HepG2 (cell line): Measurements from ENCODE around the gene MED28. TPM values are rescaled to one million over a fixed set of nuclear protein-coding genes. Genes with fewer than 3 reads are reported as not detected.

Experiments
- ATAC-seq: fragments of 200-7000 bp; cut with Tn5 transposase; 3 replicates; pipeline ENCODE4 v1.9.1; 2020; ENCODE audit warnings: mild to moderate bottlenecking, moderate library complexity
- BruUV-seq: library from RNA; stranded (reverse); fragments of 400-500 nt; replicated peaks from 2 replicates; lab custom pipeline; 2021; lab: Mats Ljungman, UMichigan
- CTCF ChIA-PET: fragments of 300-600 bp; formaldehyde crosslinking; extraction: SDS; loops from one replicate; lab custom pipeline; 2021; ENCODE audit warnings: low total read pairs, inconsistent platforms, low intra/inter-chr PET ratio; lab: Yijun Ruan, JAX
- POLR2A ChIA-PET: fragments of 350-600 bp; sonication (Branson Sonifier 250); formaldehyde crosslinking; loops from one replicate; lab custom pipeline; 2020; ENCODE audit warnings: antibody characterized with exemption, inconsistent platforms; lab: Yijun Ruan, JAX
- DNase-seq: peaks from one replicate; pipeline ENCODE4 v3.0.0-alpha.2; 2015; ENCODE audit warnings: low spot score
- FAIRE-seq: peaks from 3 replicates; lab custom pipeline; 2011; peaks lifted over from hg19 to GRCh38; lab: Jason Lieb, UNC
- H2AFZ ChIP-seq: one replicate; pipeline ENCODE4 v1.6.1; 2011; ENCODE audit warnings: low read length, inconsistent platforms
- H3K27ac ChIP-seq: fragments of 300-600 bp; 3 replicates; pipeline ENCODE4 v1.8.0; 2011; ENCODE audit warnings: mixed run types, mild to moderate bottlenecking, mixed read lengths, low read length, inconsistent platforms; ENCODE audit not compliant: insufficient read depth; ENCODE audit errors: extremely low read length
- H3K27me3 ChIP-seq, 2 experiments: fragments of 200-600 bp in 1 of 2; 2 replicates in 1 of 2; 3 replicates in 1 of 2; pipeline versions ENCODE4 v1.6.0 to v1.8.0; 2011; ENCODE audit warnings: low read length in 2 of 2, mild to moderate bottlenecking in 2 of 2, moderate library complexity in 2 of 2, inconsistent platforms in 1 of 2; ENCODE audit not compliant: insufficient read depth in 2 of 2, control insufficient read depth in 1 of 2
- H3K36me3 ChIP-seq, 2 experiments: fragments of 200-600 bp in 1 of 2; replicated peaks in 1 of 2; 2 replicates in 1 of 2; 3 replicates in 1 of 2; pipeline versions ENCODE4 v1.5.1 to v1.8.0; 2011; ENCODE audit warnings: low read length in 2 of 2, inconsistent platforms in 1 of 2; ENCODE audit not compliant: insufficient read depth in 2 of 2, control insufficient read depth in 1 of 2
- H3K4me1 ChIP-seq: 2 replicates; pipeline ENCODE4 v1.5.1; 2012; ENCODE audit warnings: low read length, inconsistent platforms; ENCODE audit not compliant: insufficient read depth
- H3K4me2 ChIP-seq: 2 replicates; pipeline ENCODE4 v1.6.0; 2011; ENCODE audit warnings: low read depth, low read length, inconsistent platforms
- H3K4me3 ChIP-seq, 3 experiments: fragments of 200-600 bp in 1 of 3; sonication (generic), shearing (Covaris generic) in 1 of 3; replicated peaks in 1 of 3; 2 replicates each; pipeline ENCODE4 v1.5.1; 2011 to 2016; ENCODE audit warnings: low read length in 3 of 3, inconsistent platforms in 2 of 3, low read depth in 2 of 3, mild to moderate bottlenecking in 2 of 3, control low read depth in 1 of 3, mixed read lengths in 1 of 3; ENCODE audit not compliant: insufficient read depth in 1 of 3
- H3K79me2 ChIP-seq: one replicate; pipeline ENCODE4 v1.6.1; 2011; ENCODE audit warnings: low read length, inconsistent platforms; ENCODE audit not compliant: insufficient read depth
- H3K9ac ChIP-seq: 2 replicates; pipeline ENCODE4 v1.6.0; 2011; ENCODE audit warnings: mild to moderate bottlenecking, low read depth, low read length, inconsistent platforms; ENCODE audit not compliant: insufficient read depth
- H3K9me3 ChIP-seq: 2 replicates; pipeline ENCODE4 v1.5.1; 2012; ENCODE audit warnings: mild to moderate bottlenecking, low read length
- H4K20me1 ChIP-seq: 2 replicates; pipeline ENCODE4 v1.6.0; 2011; ENCODE audit warnings: inconsistent platforms, mild to moderate bottlenecking, low read length, moderate library complexity; ENCODE audit not compliant: insufficient read depth
- AGO2 ChIP-seq: fragments of 200-400 bp; formaldehyde crosslinking; optimal IDR thresholded peaks from 2 replicates; pipeline ENCODE3; 2017; ENCODE audit warnings: mild to moderate bottlenecking, low read depth, low read length, moderate library complexity
- AHDC1 ChIP-seq: sonication (generic); formaldehyde crosslinking; IDR thresholded peaks from 2 replicates; pipeline ENCODE4 v1.5.1; 2020; ENCODE audit warnings: mild to moderate bottlenecking, missing genetic modification reagents, borderline replicate concordance
- ARHGAP35 ChIP-seq: sonication (generic); formaldehyde crosslinking; IDR thresholded peaks from 2 replicates; pipeline ENCODE4 v1.9.0; 2022; ENCODE audit warnings: mild to moderate bottlenecking, inconsistent platforms, moderate library complexity, missing genetic modification reagents, borderline replicate concordance
- ARNT ChIP-seq: fragments of 450-650 bp; IDR thresholded peaks from 2 replicates; pipeline ENCODE4 v1.6.1; 2017
- DDIT3 ChIP-seq: sonication (generic); formaldehyde crosslinking; IDR thresholded peaks from 2 replicates; pipeline ENCODE4 v1.4.0; 2020; ENCODE audit warnings: mild to moderate bottlenecking, missing genetic modification reagents
- HNRNPUL1 ChIP-seq: fragments of 200-400 bp; formaldehyde crosslinking; IDR thresholded peaks from 2 replicates; pipeline ENCODE4 v1.6.1; 2017; ENCODE audit warnings: low read depth, mild to moderate bottlenecking, low read length, moderate library complexity
- KLF6 ChIP-seq: IDR thresholded peaks from 2 replicates; pipeline ENCODE4 v1.8.0; 2016; ENCODE audit warnings: missing biosample characterization, missing genetic modification reagents
- MAFF ChIP-seq: IDR thresholded peaks from 2 replicates; pipeline ENCODE4 v1.6.1; 2011; ENCODE audit warnings: low read depth, low read length, improper control_type of control experiment
- NR2C2 ChIP-seq: sonication (generic); formaldehyde crosslinking; IDR thresholded peaks from 2 replicates; pipeline ENCODE4 v1.4.0; 2020; ENCODE audit warnings: missing genetic modification reagents, mild to moderate bottlenecking, moderate library complexity, borderline replicate concordance
- RAD21 ChIP-seq: fragments of 450-650 bp; formaldehyde crosslinking; IDR thresholded peaks from 2 replicates; pipeline ENCODE4 v1.5.0; 2020; ENCODE audit warnings: mild to moderate bottlenecking
- ZMAT3 ChIP-seq: sonication (generic); formaldehyde crosslinking; conservative IDR thresholded peaks from 2 replicates; pipeline ENCODE4 v1.7.0; 2021; ENCODE audit warnings: missing genetic modification reagents
- ZNF510 ChIP-seq: sonication (generic); formaldehyde crosslinking; IDR thresholded peaks from 2 replicates; pipeline ENCODE4 v1.4.0; 2020; ENCODE audit warnings: low read depth, mild to moderate bottlenecking, missing genetic modification reagents
- ZNF570 ChIP-seq: sonication (generic); formaldehyde crosslinking; IDR thresholded peaks from 2 replicates; pipeline ENCODE4 v1.4.0; 2020; ENCODE audit warnings: mild to moderate bottlenecking, missing genetic modification reagents, borderline replicate concordance
- ZNF580 ChIP-seq: IDR thresholded peaks from 2 replicates; pipeline ENCODE4 v1.6.1; 2016; ENCODE audit warnings: low read depth, borderline replicate concordance
- ZNF737 ChIP-seq: sonication (generic); formaldehyde crosslinking; IDR thresholded peaks from 2 replicates; pipeline ENCODE4 v1.5.0; 2020; ENCODE audit warnings: missing genetic modification reagents, mild to moderate bottlenecking, borderline replicate concordance
- WGBS: methylation state at CpG from one replicate; pipeline ENCODE4 v1.1.6; 2017; ENCODE audit warnings: low lambda C conversion rate; 5-methylcytosine and 5-hydroxymethylcytosine counted together
- in situ Hi-C: cut with HindIII; loops from 2 replicates; pipeline ENCODE4 v1.10.0; 2017; ENCODE audit warnings: low pct_unique_long_range_greater_than_20kb; ENCODE audit not compliant: extremely low pct_ligation_motif_present
- intact Hi-C: fragments of 100-400 bp; cut with micrococcal nuclease; formaldehyde crosslinking; loops from one replicate; pipeline ENCODE4 v1.10.0; 2022; ENCODE audit not compliant: unreplicated experiment
- polyA plus RNA-seq, 8 experiments: library from polyadenylated mRNA; depleted of rRNA in 3 of 8; stranded (reverse) in 7 of 8; unstranded in 1 of 8; fragments of >200 nt; fragmentation: Illumina TruSeq in 4 of 8; extraction: Trizol in 4 of 8; gene quantifications; 2 replicates each; pipeline versions ENCODE4 v1.2.1 to v1.2.3, GENCODE V29; 2011 to 2016; ENCODE audit warnings: low read depth in 4 of 8, missing spikeins in 1 of 8, mixed read lengths in 1 of 8; ENCODE audit not compliant: insufficient read depth in 1 of 8
- total RNA-seq, 5 experiments: library from RNA; depleted of rRNA; stranded (reverse); fragments of >200 nt; fragmentation: Illumina TruSeq; extraction: Trizol; gene quantifications; 2 replicates each; pipeline ENCODE4 v1.2.3, GENCODE V29; 2016; ENCODE audit warnings: low read depth in 1 of 5

Gene MED28
- total and polyA plus RNA-seq, 2 of the 13 experiments (the other 11 are each of a cell fraction or from before 2014, with no cell fraction given): 41.3 to 65.7 TPM

- DNase-seq: no peak
- no peak overlapping the region for H3K27ac ChIP-seq
- in situ Hi-C loops: no loop called here
- intact Hi-C loops: no loop called here
- CTCF ChIA-PET: no interaction called here
- no TSS peak for BruUV-seq
- H2AFZ ChIP-seq: no peak overlapping the region
- TF ChIP-seq ZNF570 (CRISPR knock-in tag) (no peak), ZNF737 (CRISPR knock-in tag) (no peak), ZNF510 (CRISPR knock-in tag) (no peak), ZNF580 (CRISPR knock-in tag) (no peak), MAFF (no peak), RAD21 (CRISPR knock-in tag) (no peak), AHDC1 (CRISPR knock-in tag) (no peak), AGO2 (no peak), ZMAT3 (CRISPR knock-in tag) (no peak), ARHGAP35 (CRISPR knock-in tag) (no peak), KLF6 (no peak), ARNT (no peak), NR2C2 (CRISPR knock-in tag) (no peak), DDIT3 (CRISPR knock-in tag) (no peak), HNRNPUL1 (no peak)
- TF ChIP-seq, all 625 proteins: peak for 0
- no peaks in the 10 kb centered on the region for H3K36me3 ChIP-seq
- 38% methylated on average over 5 of the region's 7 CpGs for WGBS
- H3K4me1 ChIP-seq: no peaks in the 10 kb centered on the region
- H4K20me1 ChIP-seq: no peaks in the 10 kb centered on the region; the same call in 1 of the 2 replicates
- ATAC-seq: no peak
- H3K9ac ChIP-seq: no peak overlapping the region
- POLR2A ChIA-PET: no interaction called here
- no peaks in the 10 kb centered on the region for H3K9me3 ChIP-seq
- no peak overlapping the region for H3K4me2 ChIP-seq
- no peak overlapping the region for H3K4me3 ChIP-seq
- FAIRE-seq: no peak
- no peaks in the 10 kb centered on the region for H3K27me3 ChIP-seq
- H3K79me2 ChIP-seq: no peaks in the 10 kb centered on the region
Measured at GRCh38 chr4:17681281-17682221, 67.1 kb downstream of the MED28 start.
